ENCODE measurements around the gene FOXO1.

The FOXO1 gene

GRCh38 chr13:40572961-40573360 lies 93.5 kb downstream of the FOXO1 start:
- H3K4me3 ChIP-seq (replicated peaks; ENCODE audit: low read depth, low read length): no peak overlapping the region
- DNase-seq (ENCODE audit: extremely low read depth, insufficient read length): no peak
- no peaks in the 10 kb centered on the region; the same call in 1 of the 2 replicates for H3K36me3 ChIP-seq (ENCODE audit: control insufficient read depth, insufficient read depth, low read length)
- TF ChIP-seq CTCF (IDR thresholded peaks at IDR 0.05; ENCODE audit: insufficient read depth, low read length, poor library complexity, severe bottlenecking): no peak
- no peaks in the 10 kb centered on the region for H3K27me3 ChIP-seq (replicated peaks; ENCODE audit: control insufficient read depth, insufficient read depth, low read length)

- no peak for TF ChIP-seq CTCF (IDR thresholded peaks at IDR 0.05; ENCODE audit: insufficient read depth, low read length, poor library complexity, severe bottlenecking)
- no peak for DNase-seq (ENCODE audit: extremely low read depth, insufficient read length)
- no peaks in the 10 kb centered on the region; the same call in 1 of the 2 replicates for H3K36me3 ChIP-seq (ENCODE audit: control insufficient read depth, insufficient read depth, low read length)
- no peaks in the 10 kb centered on the region for H3K27me3 ChIP-seq (replicated peaks; ENCODE audit: control insufficient read depth, insufficient read depth, low read length)
- H3K4me3 ChIP-seq (replicated peaks; ENCODE audit: low read depth, low read length): no peak overlapping the region
Observed at GRCh38 chr13:40571338-40571963, 95.0 kb downstream of the FOXO1 start.

- no peaks in the 10 kb centered on the region; the same call in 1 of the 2 replicates for H3K36me3 ChIP-seq (ENCODE audit: control insufficient read depth, insufficient read depth, low read length)
- no peak overlapping the region for H3K4me3 ChIP-seq (replicated peaks; ENCODE audit: low read depth, low read length)
- no peak for TF ChIP-seq CTCF (IDR thresholded peaks at IDR 0.05; ENCODE audit: insufficient read depth, low read length, poor library complexity, severe bottlenecking)
- DNase-seq (ENCODE audit: extremely low read depth, insufficient read length): no peak
- no peaks in the 10 kb centered on the region for H3K27me3 ChIP-seq (replicated peaks; ENCODE audit: control insufficient read depth, insufficient read depth, low read length)
Observed at GRCh38 chr13:40570930-40571329, 95.5 kb downstream of the FOXO1 start.

GRCh38 chr13:40569024-40569350 lies 97.5 kb downstream of the FOXO1 start:
- Histone ChIP-seq H3K4me3 (replicated peaks; ENCODE audit: low read depth, low read length) (no peak overlapping the region), H3K27me3 (replicated peaks; ENCODE audit: control insufficient read depth, insufficient read depth, low read length) (no peaks in the 10 kb centered on the region), H3K36me3 (ENCODE audit: control insufficient read depth, insufficient read depth, low read length) (no peaks in the 10 kb centered on the region)
- no peak for TF ChIP-seq CTCF (IDR thresholded peaks at IDR 0.05; ENCODE audit: insufficient read depth, low read length, poor library complexity, severe bottlenecking)
- no peak for DNase-seq (ENCODE audit: extremely low read depth, insufficient read length)

GRCh38 chr13:40568246-40569023 lies 98.0 kb downstream of the FOXO1 start:
- H3K36me3 ChIP-seq (ENCODE audit: control insufficient read depth, insufficient read depth, low read length): no peaks in the 10 kb centered on the region
- no peaks in the 10 kb centered on the region for H3K27me3 ChIP-seq (replicated peaks; ENCODE audit: control insufficient read depth, insufficient read depth, low read length)
- no peak for DNase-seq (ENCODE audit: extremely low read depth, insufficient read length)
- H3K4me3 ChIP-seq (replicated peaks; ENCODE audit: low read depth, low read length): no peak overlapping the region
- TF ChIP-seq CTCF (IDR thresholded peaks at IDR 0.05; ENCODE audit: insufficient read depth, low read length, poor library complexity, severe bottlenecking): no peak
